IMR-90 (cell line): ENCODE data around the gene TTC39B. TPM values are rescaled to one million over a fixed set of nuclear protein-coding genes. Genes with fewer than 3 reads are reported as not detected.

Experiments
- ATAC-seq: fragments of 200-7000 bp; cut with Tn5 transposase; 2 replicates; pipeline ENCODE4 v1.9.1; 2020; ENCODE audit warnings: low read depth, mild to moderate bottlenecking, moderate library complexity
- BruUV-seq: library from RNA; stranded (reverse); fragments of 400-500 nt; replicated peaks from 2 replicates; lab custom pipeline; 2021; lab: Mats Ljungman, UMichigan
- CTCF ChIA-PET: fragments of 300-600 bp; formaldehyde crosslinking; extraction: SDS; loops from one replicate; lab custom pipeline; 2021; ENCODE audit warnings: antibody characterized with exemption; lab: Yijun Ruan, JAX
- POLR2A ChIA-PET: fragments of 300-600 bp; sonication (Branson Sonifier 250); formaldehyde crosslinking; loops from one replicate; lab custom pipeline; 2022; ENCODE audit warnings: antibody characterized with exemption; ENCODE audit not compliant: unreplicated experiment; lab: Charles Lee
- DNase-seq: peaks from one replicate; pipeline ENCODE4 v3.0.0; 2013
- H2AFZ ChIP-seq: replicated peaks from 2 replicates; pipeline ENCODE3; 2013; ENCODE audit warnings: low read length, mild to moderate bottlenecking; ENCODE audit not compliant: poor library complexity
- H2AK5ac ChIP-seq: 2 replicates; pipeline ENCODE4 v1.6.1; 2013; ENCODE audit warnings: low read depth, low read length, inconsistent platforms
- H2AK9ac ChIP-seq: replicated peaks from 2 replicates; pipeline ENCODE3; 2013; ENCODE audit warnings: mild to moderate bottlenecking, low read depth, low read length, moderate library complexity; ENCODE audit not compliant: poor library complexity
- H2BK120ac ChIP-seq: 2 replicates; pipeline ENCODE4 v1.6.1; 2013; ENCODE audit warnings: low read depth, low read length, inconsistent platforms
- H2BK15ac ChIP-seq: 3 replicates; pipeline ENCODE4 v1.6.1; 2013; ENCODE audit warnings: low read depth, low read length, inconsistent platforms
- H2BK20ac ChIP-seq: 2 replicates; pipeline ENCODE4 v1.6.1; 2013; ENCODE audit warnings: low read depth, mild to moderate bottlenecking, inconsistent platforms, low read length, moderate library complexity
- H2BK5ac ChIP-seq: 2 replicates; pipeline ENCODE4 v1.6.1; 2013; ENCODE audit warnings: mild to moderate bottlenecking, low read depth, low read length, inconsistent platforms; ENCODE audit not compliant: poor library complexity, severe bottlenecking
- H3K14ac ChIP-seq: replicated peaks from 2 replicates; pipeline ENCODE4 v1.6.1; 2013; ENCODE audit warnings: low read depth, low read length, inconsistent platforms
- H3K18ac ChIP-seq: 2 replicates; pipeline ENCODE4 v1.6.1; 2013; ENCODE audit warnings: low read depth, low read length, control low read depth
- H3K23ac ChIP-seq: 2 replicates; pipeline ENCODE4 v1.6.1; 2013; ENCODE audit warnings: low read depth, low read length, inconsistent platforms
- H3K27ac ChIP-seq: 2 replicates; pipeline ENCODE4 v1.5.1; 2013; ENCODE audit warnings: mild to moderate bottlenecking, control low read depth, low read length; ENCODE audit not compliant: insufficient read depth
- H3K27me3 ChIP-seq: 2 replicates; pipeline ENCODE4 v1.6.1; 2013; ENCODE audit warnings: low read length; ENCODE audit not compliant: control insufficient read depth, insufficient read depth
- H3K36me3 ChIP-seq: 2 replicates; pipeline ENCODE4 v1.6.1; 2013; ENCODE audit warnings: low read length, mixed read lengths; ENCODE audit not compliant: control insufficient read depth, insufficient read depth
- H3K4ac ChIP-seq: 2 replicates; pipeline ENCODE4 v1.6.1; 2013; ENCODE audit warnings: low read depth, low read length, inconsistent platforms
- H3K4me1 ChIP-seq: 2 replicates; pipeline ENCODE4 v1.6.1; 2013; ENCODE audit warnings: low read length, mixed read lengths; ENCODE audit not compliant: control insufficient read depth, insufficient read depth
- H3K4me2 ChIP-seq: 2 replicates; pipeline ENCODE4 v1.6.1; 2013; ENCODE audit warnings: low read depth, mild to moderate bottlenecking, control low read depth, low read length, moderate library complexity
- H3K4me3 ChIP-seq: 2 replicates; pipeline ENCODE4 v1.5.1; 2013; ENCODE audit warnings: low read depth, mild to moderate bottlenecking, control low read depth, low read length, moderate library complexity; ENCODE audit not compliant: insufficient read depth
- H3K56ac ChIP-seq: 2 replicates; pipeline ENCODE4 v1.6.1; 2013; ENCODE audit warnings: low read length, inconsistent platforms; ENCODE audit not compliant: insufficient read depth; ENCODE audit errors: extremely low read depth
- H3K79me1 ChIP-seq, 2 experiments: 2 replicates each; pipeline ENCODE4 v1.6.1; 2013; ENCODE audit warnings: low read length in 2 of 2, inconsistent platforms in 1 of 2, low read depth in 1 of 2
- H3K9ac ChIP-seq: 2 replicates; pipeline ENCODE4 v1.6.1; 2013; ENCODE audit warnings: low read depth, low read length, control low read depth
- H3K9me1 ChIP-seq: 2 replicates; pipeline ENCODE4 v1.6.1; 2013; ENCODE audit warnings: low read length, inconsistent platforms; ENCODE audit not compliant: insufficient read depth
- H3K9me3 ChIP-seq: 2 replicates; pipeline ENCODE4 v1.6.1; 2013; ENCODE audit warnings: low read length; ENCODE audit not compliant: control insufficient read depth, insufficient read depth
- H4K20me1 ChIP-seq: 2 replicates; pipeline ENCODE4 v1.6.1; 2013; ENCODE audit warnings: low read length, inconsistent platforms; ENCODE audit not compliant: insufficient read depth
- H4K5ac ChIP-seq: 2 replicates; pipeline ENCODE4 v1.6.1; 2013; ENCODE audit warnings: mild to moderate bottlenecking, low read depth, low read length, control low read depth
- H4K8ac ChIP-seq, 2 experiments: 2 replicates each; pipeline ENCODE4 v1.6.1; 2013; ENCODE audit warnings: low read depth in 2 of 2, low read length in 2 of 2, control low read depth in 1 of 2, inconsistent platforms in 1 of 2
- H4K91ac ChIP-seq: 2 replicates; pipeline ENCODE4 v1.6.1; 2013; ENCODE audit warnings: low read depth, low read length, inconsistent platforms; ENCODE audit not compliant: insufficient read depth
- BHLHE40 ChIP-seq: fragments of 150-350 bp; IDR thresholded peaks from 2 replicates; pipeline ENCODE4 v1.6.1; 2016; ENCODE audit warnings: mild to moderate bottlenecking, low read depth, low read length
- CHD1 ChIP-seq: IDR thresholded peaks from 2 replicates; pipeline ENCODE4 v1.6.1; 2012; ENCODE audit warnings: low read depth, low read length, improper control_type of control experiment
- CTCF ChIP-seq: conservative IDR thresholded peaks from 2 replicates; pipeline ENCODE4 v1.5.1; 2012; ENCODE audit warnings: mild to moderate bottlenecking, low read depth, low read length, improper control_type of control experiment
- ELK1 ChIP-seq: fragments of 150-350 bp; IDR thresholded peaks from 2 replicates; pipeline ENCODE4 v1.6.1; 2016; ENCODE audit warnings: low read depth, mild to moderate bottlenecking, low read length, moderate library complexity, borderline replicate concordance
- FOS ChIP-seq: fragments of 150-350 bp; IDR thresholded peaks from 2 replicates; pipeline ENCODE4 v1.6.1; 2016; ENCODE audit warnings: low read depth, low read length
- MAZ ChIP-seq: IDR thresholded peaks from 2 replicates; pipeline ENCODE4 v1.6.1; 2012; ENCODE audit warnings: low read depth, mild to moderate bottlenecking, low read length, improper control_type of control experiment, moderate library complexity, borderline replicate concordance
- MXI1 ChIP-seq: IDR thresholded peaks from 2 replicates; pipeline ENCODE4 v1.6.1; 2012; ENCODE audit warnings: low read depth, mild to moderate bottlenecking, low read length, moderate library complexity, borderline replicate concordance
- NFE2L2 ChIP-seq: fragments of 150-350 bp; IDR thresholded peaks from 2 replicates; pipeline ENCODE4 v1.6.1; 2016; ENCODE audit warnings: low read depth, mild to moderate bottlenecking, low read length
- RCOR1 ChIP-seq: IDR thresholded peaks from 2 replicates; pipeline ENCODE4 v1.6.1; 2012; ENCODE audit warnings: mild to moderate bottlenecking, low read length, improper control_type of control experiment; ENCODE audit not compliant: insufficient replicate concordance
- RFX5 ChIP-seq: IDR thresholded peaks from 2 replicates; pipeline ENCODE4 v1.8.0; 2012; ENCODE audit warnings: low read depth, mild to moderate bottlenecking, low read length, moderate library complexity
- SMC3 ChIP-seq: fragments of 150-350 bp; IDR thresholded peaks from 2 replicates; pipeline ENCODE4 v1.6.1; 2016; ENCODE audit warnings: low read depth, mild to moderate bottlenecking, antibody characterized with exemption, low read length, moderate library complexity
- USF2 ChIP-seq: fragments of 150-350 bp; IDR thresholded peaks from 2 replicates; pipeline ENCODE4 v1.6.1; 2017; ENCODE audit warnings: mild to moderate bottlenecking, antibody characterized with exemption, low read length, low read depth
- WGBS, 2 experiments: methylation state at CpG; one replicate each; pipeline versions ENCODE4 v1.1.5 to v1.1.7; 2013; ENCODE audit warnings: missing lambda C conversion rate in 2 of 2; ENCODE audit not compliant: insufficient read length in 1 of 2; ENCODE audit errors: extremely low coverage in 2 of 2; 5-methylcytosine and 5-hydroxymethylcytosine counted together
- dilution Hi-C: fragments of 300-500 bp; cut with HindIII; formaldehyde crosslinking; loops from one replicate; pipeline ENCODE4 v1.14.3; 2018; ENCODE audit warnings: low sequenced_read_pairs; ENCODE audit not compliant: unreplicated experiment
- in situ Hi-C: fragments of 300-500 bp; cut with MboI; formaldehyde crosslinking; loops from 3 replicates; pipeline ENCODE4 v1.14.3; 2019; ENCODE audit warnings: low sequenced_read_pairs, inconsistent platforms, mixed read lengths
- intact Hi-C: fragments of 100-400 bp; cut with micrococcal nuclease; formaldehyde crosslinking; loops from 2 replicates; pipeline ENCODE4 v1.10.0; 2022
- polyA plus RNA-seq, 3 experiments: library from polyadenylated mRNA; depleted of rRNA; stranded (reverse); fragments of >200 nt; gene quantifications; 2 replicates each; pipeline ENCODE4 v1.2.3, GENCODE V29; 2012; ENCODE audit warnings: low replicate concordance in 1 of 3
- total RNA-seq: library from RNA; depleted of rRNA; stranded (reverse); fragments of >200 nt; gene quantifications from 2 replicates; pipeline ENCODE4 v1.2.3, GENCODE V29; 2012

Gene TTC39B
- total and polyA plus RNA-seq, 2 of the 4 experiments (the other 2 are of a cell fraction): 2.5 to 12.2 TPM

GRCh38 chr9:15329539-15330109, 22.6 kb upstream of the TTC39B start:
- BruUV-seq: no TSS peak
- Histone ChIP-seq H3K4me3 (no peak overlapping the region), H3K14ac (no peak overlapping the region), H3K4ac (no peak overlapping the region), H3K23ac (no peak overlapping the region), H2AK9ac (no peak overlapping the region), H2BK15ac (no peak overlapping the region), H3K27ac (no peak overlapping the region), H3K4me2 (no peak overlapping the region), H4K91ac (no peak overlapping the region), H3K4me1 (no peaks in the 10 kb centered on the region), H2AFZ (no peak overlapping the region), H3K9me1 (no peaks in the 10 kb centered on the region), H2BK120ac (no peak overlapping the region), H3K9ac (no peak overlapping the region), H2BK5ac (no peak overlapping the region), H3K18ac (no peak overlapping the region), H4K8ac (no peak overlapping the region), H2BK20ac (no peak overlapping the region), H3K9me3 (no peaks in the 10 kb centered on the region; the same call in 1 of the 2 replicates), H3K56ac (no peak overlapping the region), H3K27me3 (peaks cover 4% of the 10 kb centered on the region; the same call in 1 of the 2 replicates), H3K36me3 (no peaks in the 10 kb centered on the region), H4K5ac (no peak overlapping the region), H2AK5ac (no peak overlapping the region), H3K79me1 (no peaks in the 10 kb centered on the region), H4K20me1 (no peaks in the 10 kb centered on the region)
- ChIA-PET CTCF (no interaction called here), POLR2A (interaction anchor here (1.0 kb wide), 1 partner anchor 22 kb away, joined by 3 read pairs; no protein-coding TSS in a partner anchor)
- WGBS, 2 experiments: no CpG with 5 or more reads among the region's 4 CpGs
- no peak for DNase-seq
- intact Hi-C loops: no loop called here
- peak; percentile 27; the same call in 1 of the 2 replicates for ATAC-seq
- in situ Hi-C loops: no loop called here
- TF ChIP-seq MXI1: no peak
- no peak for TF ChIP-seq NFE2L2
- no peak for TF ChIP-seq FOS
- no peak for TF ChIP-seq CTCF
- no peak for TF ChIP-seq USF2
- TF ChIP-seq CHD1: no peak
- no peak for TF ChIP-seq BHLHE40
- TF ChIP-seq SMC3: no peak
- no peak for TF ChIP-seq MAZ
- no peak for TF ChIP-seq ELK1
- no peak for TF ChIP-seq RFX5
- TF ChIP-seq RCOR1: no peak
- dilution Hi-C loops: no loop called here
